Progenitor cell of endocrine pancreas (in vitro differentiated cells): Measurements from ENCODE around the gene NR6A1. TPM values are rescaled to one million over a fixed set of nuclear protein-coding genes. Genes with fewer than 3 reads are reported as not detected.
A peak's percentile ranks its signal among the peaks of the same experiment; 100 is the strongest.
"Not testable (repeated sequence)": the region's sequence is repeated elsewhere in the genome, so short reads cannot be mapped to it uniquely, and the experiment has no call there.

ENCODE experiments used
- DNase-seq: peaks from one replicate; pipeline ENCODE4 v3.0.0; 2021; ENCODE audit warnings: low spot score; ENCODE audit not compliant: unreplicated experiment
- H3K27ac Mint-ChIP-seq: 2 replicates; pipeline ENCODE4 v1.8.0; 2021; ENCODE audit warnings: mild to moderate bottlenecking, moderate library complexity, mixed read lengths
- H3K27me3 Mint-ChIP-seq: 2 replicates; pipeline ENCODE4 v1.8.0; 2021; ENCODE audit warnings: mixed read lengths
- H3K36me3 Mint-ChIP-seq: 2 replicates; pipeline ENCODE4 v1.8.0; 2022; ENCODE audit warnings: mixed read lengths; ENCODE audit not compliant: insufficient read depth
- H3K4me1 Mint-ChIP-seq: 2 replicates; pipeline ENCODE4 v1.8.0; 2021; ENCODE audit warnings: low read depth, mixed read lengths
- H3K4me3 Mint-ChIP-seq: 2 replicates; pipeline ENCODE4 v1.8.0; 2021; ENCODE audit warnings: low read depth, mild to moderate bottlenecking, moderate library complexity, mixed read lengths
- H3K9me3 Mint-ChIP-seq: 2 replicates; pipeline ENCODE4 v1.8.0; 2021; ENCODE audit warnings: low read depth, mixed read lengths
- CTCF ChIP-seq: fragments of 200-600 bp; sonication (generic); IDR thresholded peaks from one replicate; pipeline ENCODE4 v1.5.0; 2021; ENCODE audit warnings: antibody characterized with exemption, mild to moderate bottlenecking; ENCODE audit not compliant: unreplicated experiment
- total RNA-seq: library from RNA; stranded (reverse); gene quantifications from 2 replicates; pipeline ENCODE4 v1.2.1, GENCODE V29; 2021

The NR6A1 gene
- total RNA-seq, 1 donor from 2014 or later = 86.4 TPM

- no peaks in the 10 kb centered on the region for H3K27me3 Mint-ChIP-seq
- no peak overlapping the region for H3K4me3 Mint-ChIP-seq
- no peak for TF ChIP-seq CTCF
- no peak for DNase-seq
- H3K27ac Mint-ChIP-seq = peak overlapping the region; percentile 25
- H3K9me3 Mint-ChIP-seq = no peaks in the 10 kb centered on the region
- H3K36me3 Mint-ChIP-seq = peaks cover 8% of the 10 kb centered on the region
- peaks cover 12% of the 10 kb centered on the region for H3K4me1 Mint-ChIP-seq
These were observed 29.4 kb downstream of the NR6A1 start for GRCh38 chr9:124741662-124742061.

- Mint-ChIP-seq H3K27me3 (no peaks in the 10 kb centered on the region), H3K4me3 (no peak overlapping the region), H3K9me3 (no peaks in the 10 kb centered on the region), H3K27ac (no peak overlapping the region), H3K36me3 (peaks cover 8% of the 10 kb centered on the region), H3K4me1 (peaks cover 12% of the 10 kb centered on the region)
- TF ChIP-seq CTCF = no peak
- DNase-seq = no peak
These were observed 30.0 kb downstream of the NR6A1 start for GRCh38 chr9:124741149-124741548.

- H3K4me3 Mint-ChIP-seq = no peak overlapping the region
- H3K36me3 Mint-ChIP-seq = peaks cover 9% of the 10 kb centered on the region
- TF ChIP-seq CTCF = no peak
- peaks cover 25% of the 10 kb centered on the region for H3K4me1 Mint-ChIP-seq
- no peaks in the 10 kb centered on the region for H3K27me3 Mint-ChIP-seq
- no peak for DNase-seq
- no peak overlapping the region for H3K27ac Mint-ChIP-seq
- no peaks in the 10 kb centered on the region for H3K9me3 Mint-ChIP-seq
These were observed 31.8 kb downstream of the NR6A1 start for GRCh38 chr9:124739360-124739759.

GRCh38 chr9:124738075-124738474 is 33.0 kb downstream of the NR6A1 start:
- peaks cover 35% of the 10 kb centered on the region for H3K4me1 Mint-ChIP-seq
- not testable (repeated sequence) for H3K27ac Mint-ChIP-seq, H3K27me3 Mint-ChIP-seq, DNase-seq, H3K4me3 Mint-ChIP-seq, H3K9me3 Mint-ChIP-seq
- peaks cover 12% of the 10 kb centered on the region for H3K36me3 Mint-ChIP-seq

GRCh38 chr9:124735121-124735520 is 36.0 kb downstream of the NR6A1 start:
- no peak overlapping the region for H3K4me3 Mint-ChIP-seq
- H3K9me3 Mint-ChIP-seq = no peaks in the 10 kb centered on the region
- peaks cover 26% of the 10 kb centered on the region for H3K36me3 Mint-ChIP-seq
- H3K27ac Mint-ChIP-seq = peak overlapping the region; percentile 69
- no peaks in the 10 kb centered on the region for H3K27me3 Mint-ChIP-seq
- DNase-seq = no peak
- peaks cover 27% of the 10 kb centered on the region for H3K4me1 Mint-ChIP-seq
- no peak for TF ChIP-seq CTCF

GRCh38 chr9:124734741-124735083 is 36.4 kb downstream of the NR6A1 start:
- peak overlapping the region; percentile 93 for H3K27ac Mint-ChIP-seq
- not testable (repeated sequence) for H3K27me3 Mint-ChIP-seq, H3K4me3 Mint-ChIP-seq, H3K9me3 Mint-ChIP-seq, DNase-seq
- H3K36me3 Mint-ChIP-seq = peaks cover 24% of the 10 kb centered on the region
- H3K4me1 Mint-ChIP-seq = peaks cover 25% of the 10 kb centered on the region
